DOHH2 (cell line): ENCODE results near the gene RBM39.
A peak's percentile ranks its signal among the peaks of the same experiment; 100 is the strongest.
"Not testable (repeated sequence)": the region's sequence is repeated elsewhere in the genome, so short reads cannot be mapped to it uniquely, and the experiment has no call there.

ENCODE experiments used
- H3F3A ChIP-seq: fragments of 200-600 bp; sonication (generic), shearing (Covaris generic); 2 replicates; pipeline ENCODE4 v1.6.0; 2016; ENCODE audit warnings: antibody characterized with exemption, mild to moderate bottlenecking; ENCODE audit not compliant: control insufficient read depth, insufficient read depth
- H3K27ac ChIP-seq: fragments of 200-600 bp; sonication (generic); 2 replicates; pipeline ENCODE4 v1.5.1; 2014; ENCODE audit warnings: low read depth, mild to moderate bottlenecking, low read length, moderate library complexity
- H3K27me3 ChIP-seq: fragments of 200-600 bp; sonication (generic); 2 replicates; pipeline ENCODE4 v1.6.1; 2014; ENCODE audit warnings: mild to moderate bottlenecking, low read length, mixed read lengths; ENCODE audit not compliant: control insufficient read depth
- H3K36me3 ChIP-seq: fragments of 200-600 bp; sonication (generic); 2 replicates; pipeline ENCODE4 v1.6.1; 2014; ENCODE audit warnings: mild to moderate bottlenecking, low read length, moderate library complexity, mixed read lengths; ENCODE audit not compliant: control insufficient read depth
- H3K4me1 ChIP-seq: fragments of 200-600 bp; sonication (generic); 2 replicates; pipeline ENCODE4 v1.6.1; 2014; ENCODE audit warnings: mild to moderate bottlenecking, low read length, mixed read lengths; ENCODE audit not compliant: control insufficient read depth
- H3K4me2 ChIP-seq: fragments of 200-600 bp; sonication (generic); 2 replicates; pipeline ENCODE4 v1.6.0; 2014; ENCODE audit warnings: mild to moderate bottlenecking, low read length, moderate library complexity
- H3K4me3 ChIP-seq: fragments of 200-600 bp; sonication (generic); 2 replicates; pipeline ENCODE4 v1.5.1; 2014; ENCODE audit warnings: mild to moderate bottlenecking, low read length, mixed read lengths
- H3K79me2 ChIP-seq: fragments of 200-600 bp; sonication (generic); 2 replicates; pipeline ENCODE4 v1.6.1; 2014; ENCODE audit warnings: mild to moderate bottlenecking, low read length, mixed read lengths; ENCODE audit not compliant: control insufficient read depth
- H3K9me2 ChIP-seq: fragments of 200-600 bp; sonication (generic); replicated peaks from 2 replicates; pipeline ENCODE4 v1.6.1; 2014; ENCODE audit warnings: mild to moderate bottlenecking, low read length, mixed read lengths; ENCODE audit not compliant: control insufficient read depth
- H3K9me3 ChIP-seq: fragments of 200-600 bp; sonication (generic); 2 replicates; pipeline ENCODE4 v1.6.1; 2014; ENCODE audit warnings: antibody characterized with exemption, low read length, mixed read lengths; ENCODE audit not compliant: control insufficient read depth, insufficient read depth
- H4K20me1 ChIP-seq: fragments of 200-600 bp; sonication (generic); 2 replicates; pipeline ENCODE4 v1.6.0; 2014; ENCODE audit warnings: low read depth, mild to moderate bottlenecking, antibody characterized with exemption, low read length, moderate library complexity; ENCODE audit not compliant: control insufficient read depth, insufficient read depth
- EZH2phosphoT487 ChIP-seq: fragments of 200-600 bp; sonication (generic); IDR thresholded peaks from 2 replicates; pipeline ENCODE4 v1.6.1; 2017; ENCODE audit warnings: borderline replicate concordance, mild to moderate bottlenecking, antibody characterized with exemption, low read length, moderate library complexity, mixed read lengths
- TF ChIP-seq, protein P1 (sequence below): fragments of 200-600 bp; sonication (generic); IDR thresholded peaks from one replicate; pipeline ENCODE4 v1.5.1; 2014; ENCODE audit warnings: antibody characterized with exemption, mild to moderate bottlenecking, low read depth, low read length; ENCODE audit not compliant: poor library complexity, severe bottlenecking

The RBM39 gene

DNA sequence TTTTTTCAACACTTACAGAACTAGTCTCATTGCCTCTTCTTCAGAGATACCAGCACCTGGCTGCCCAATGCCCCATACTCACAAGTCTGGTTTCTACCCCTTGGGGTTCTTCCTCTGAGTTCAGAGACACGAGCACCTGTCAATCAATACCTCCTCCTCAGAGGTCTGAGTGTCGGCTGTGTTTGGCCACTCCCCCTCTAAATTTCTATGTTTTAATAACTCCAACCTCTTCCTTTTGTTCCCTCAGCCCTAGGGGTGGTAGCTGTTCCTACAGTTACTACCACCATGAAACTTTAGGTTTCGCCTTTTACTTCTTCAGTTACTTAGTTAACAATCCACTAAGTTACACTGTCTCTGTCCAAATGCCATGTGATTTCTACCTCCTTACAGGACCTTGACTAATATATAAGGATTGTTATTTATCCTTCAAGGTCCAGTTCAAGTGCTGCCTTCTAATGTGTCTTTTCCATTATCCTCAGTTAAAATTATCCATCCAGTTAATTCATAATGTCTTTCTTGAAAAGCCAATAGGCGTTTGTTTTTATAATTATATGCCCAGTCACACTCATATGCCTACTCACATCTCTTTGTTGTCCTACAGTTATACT is 15.1 kb upstream of the RBM39 start:
- H3F3A ChIP-seq: no peaks in the 10 kb centered on the region
- peaks cover 6% of the 10 kb centered on the region; the same call in 1 of the 2 replicates for H3K27me3 ChIP-seq
- H3K79me2 ChIP-seq: no peaks in the 10 kb centered on the region
- no peak overlapping the region for H3K4me2 ChIP-seq
- H3K9me3 ChIP-seq: no peaks in the 10 kb centered on the region
- H3K9me2 ChIP-seq: no peaks in the 10 kb centered on the region
- no peaks in the 10 kb centered on the region for H4K20me1 ChIP-seq
- no peak overlapping the region for H3K27ac ChIP-seq
- no peak for TF ChIP-seq EZH2phosphoT487
- TF ChIP-seq, protein P1, sequence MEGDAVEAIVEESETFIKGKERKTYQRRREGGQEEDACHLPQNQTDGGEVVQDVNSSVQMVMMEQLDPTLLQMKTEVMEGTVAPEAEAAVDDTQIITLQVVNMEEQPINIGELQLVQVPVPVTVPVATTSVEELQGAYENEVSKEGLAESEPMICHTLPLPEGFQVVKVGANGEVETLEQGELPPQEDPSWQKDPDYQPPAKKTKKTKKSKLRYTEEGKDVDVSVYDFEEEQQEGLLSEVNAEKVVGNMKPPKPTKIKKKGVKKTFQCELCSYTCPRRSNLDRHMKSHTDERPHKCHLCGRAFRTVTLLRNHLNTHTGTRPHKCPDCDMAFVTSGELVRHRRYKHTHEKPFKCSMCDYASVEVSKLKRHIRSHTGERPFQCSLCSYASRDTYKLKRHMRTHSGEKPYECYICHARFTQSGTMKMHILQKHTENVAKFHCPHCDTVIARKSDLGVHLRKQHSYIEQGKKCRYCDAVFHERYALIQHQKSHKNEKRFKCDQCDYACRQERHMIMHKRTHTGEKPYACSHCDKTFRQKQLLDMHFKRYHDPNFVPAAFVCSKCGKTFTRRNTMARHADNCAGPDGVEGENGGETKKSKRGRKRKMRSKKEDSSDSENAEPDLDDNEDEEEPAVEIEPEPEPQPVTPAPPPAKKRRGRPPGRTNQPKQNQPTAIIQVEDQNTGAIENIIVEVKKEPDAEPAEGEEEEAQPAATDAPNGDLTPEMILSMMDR: no peak
- no peaks in the 10 kb centered on the region for H3K36me3 ChIP-seq
- no peak overlapping the region for H3K4me3 ChIP-seq
- H3K4me1 ChIP-seq: peaks cover 12% of the 10 kb centered on the region; the same call in 1 of the 2 replicates

DNA sequence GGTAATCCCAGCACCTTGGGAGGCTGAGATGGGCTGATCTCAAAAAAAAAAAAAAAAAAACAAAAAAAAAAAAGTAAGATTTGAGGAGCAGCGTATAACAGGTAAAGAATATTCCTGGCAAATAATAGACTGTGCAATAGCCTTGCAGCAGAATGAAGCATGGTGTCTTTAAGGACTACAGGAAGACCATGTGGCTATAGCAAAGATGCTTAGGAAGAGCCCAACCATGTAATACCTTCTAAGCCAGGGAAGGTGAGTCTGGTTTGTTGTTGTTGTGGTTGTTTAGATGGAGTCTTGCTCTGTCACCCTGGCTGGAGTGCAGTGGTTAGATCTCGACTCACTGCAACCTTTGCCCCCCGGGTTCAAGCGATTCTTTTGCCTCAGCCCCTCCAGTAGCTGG is 14.3 kb upstream of the RBM39 start:
- peaks cover 12% of the 10 kb centered on the region; the same call in 1 of the 2 replicates for H3K4me1 ChIP-seq
- TF ChIP-seq, protein P1: no peak
- TF ChIP-seq EZH2phosphoT487: no peak
- H3K79me2 ChIP-seq: no peaks in the 10 kb centered on the region
- H3K9me2 ChIP-seq: no peaks in the 10 kb centered on the region
- peaks cover 6% of the 10 kb centered on the region; the same call in 1 of the 2 replicates for H3K27me3 ChIP-seq
- no peak overlapping the region for H3K4me3 ChIP-seq
- H3K9me3 ChIP-seq: no peaks in the 10 kb centered on the region
- no peaks in the 10 kb centered on the region for H4K20me1 ChIP-seq
- no peaks in the 10 kb centered on the region for H3F3A ChIP-seq
- H3K36me3 ChIP-seq: no peaks in the 10 kb centered on the region
- H3K4me2 ChIP-seq: no peak overlapping the region
- H3K27ac ChIP-seq: no peak overlapping the region

DNA sequence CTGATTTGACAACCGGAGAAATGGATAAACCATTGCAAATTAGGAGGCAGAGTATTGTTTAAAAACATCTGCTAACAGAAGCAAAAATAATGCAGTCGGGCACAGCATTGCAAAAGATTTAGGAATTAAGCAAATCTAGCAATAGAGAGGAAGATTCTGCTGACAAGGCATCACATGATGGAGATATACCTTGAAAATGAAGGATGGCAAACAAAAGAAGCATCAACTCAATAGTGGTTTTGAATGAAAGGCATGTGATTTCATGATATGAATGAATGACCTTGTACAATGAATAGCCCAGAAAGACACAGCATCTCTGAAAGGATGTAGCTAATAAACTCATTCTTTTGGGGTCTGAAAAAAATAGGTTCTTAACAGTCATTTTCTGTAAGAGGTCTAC is 8.6 kb upstream of the RBM39 start:
- Histone ChIP-seq H3K4me1 (no peaks in the 10 kb centered on the region), H3K4me2 (no peak overlapping the region), H3K9me3 (no peaks in the 10 kb centered on the region), H3K36me3 (no peaks in the 10 kb centered on the region), H3K79me2 (no peaks in the 10 kb centered on the region), H3K27ac (no peak overlapping the region), H3K27me3 (peaks cover 14% of the 10 kb centered on the region), H3F3A (no peaks in the 10 kb centered on the region), H3K4me3 (no peak overlapping the region), H3K9me2 (no peaks in the 10 kb centered on the region), H4K20me1 (no peaks in the 10 kb centered on the region)
- no peak for TF ChIP-seq EZH2phosphoT487
- TF ChIP-seq, protein P1: no peak

DNA sequence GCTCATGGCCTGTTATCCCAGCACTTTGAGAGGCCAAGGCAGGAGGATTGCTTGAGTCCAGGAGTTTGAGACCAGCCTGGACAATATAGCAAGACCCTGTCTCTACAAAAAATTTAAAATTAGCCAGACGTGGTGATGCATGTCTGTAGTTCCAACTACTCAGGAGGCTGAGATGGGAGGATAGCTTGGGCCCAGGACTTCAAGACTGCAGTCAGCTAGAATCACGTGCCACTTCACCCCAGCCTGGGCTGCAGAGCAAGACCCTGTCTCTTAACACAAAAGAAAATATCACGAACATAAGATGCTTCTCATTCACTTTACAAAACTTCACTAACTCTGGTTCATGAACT is 2.4 kb upstream of the RBM39 start:
- H3F3A ChIP-seq: peaks cover 23% of the 10 kb centered on the region
- H4K20me1 ChIP-seq: peaks cover 11% of the 10 kb centered on the region
- H3K36me3 ChIP-seq: peaks cover 31% of the 10 kb centered on the region
- not testable (repeated sequence) for H3K9me3 ChIP-seq, H3K27me3 ChIP-seq, H3K9me2 ChIP-seq
- H3K4me1 ChIP-seq: peaks cover 35% of the 10 kb centered on the region
- H3K4me2 ChIP-seq: peak overlapping the region; percentile 73
- H3K79me2 ChIP-seq: peaks cover 39% of the 10 kb centered on the region
- peak overlapping the region; percentile 97; the same call in 1 of the 2 replicates for H3K27ac ChIP-seq
- peak overlapping the region; percentile 90; the same call in 1 of the 2 replicates for H3K4me3 ChIP-seq
